GM18505 (cell line): ENCODE measurements around the gene JAG2.

Experiments used
- ATAC-seq: cut with Tn5 transposase; IDR thresholded peaks from one replicate; pipeline ENCODE4 v1.9.1; 2021; ENCODE audit not compliant: unreplicated experiment
- POLR2A ChIP-seq: IDR thresholded peaks from 4 replicates; pipeline ENCODE4 v1.6.1; 2011; ENCODE audit warnings: borderline replicate concordance; ENCODE audit not compliant: insufficient read depth, insufficient read length; ENCODE audit errors: extremely low read depth

The JAG2 gene

GRCh38 chr14:105207996-105208737 lies 39.6 kb upstream of the JAG2 start:
- no peak for TF ChIP-seq POLR2A
- ATAC-seq, result no peak

- ATAC-seq, result no peak
- TF ChIP-seq POLR2A, result no peak
These were observed 38.9 kb upstream of the JAG2 start for GRCh38 chr14:105207460-105207901.

- TF ChIP-seq POLR2A, result no peak
- ATAC-seq, result no peak
These were observed 38.3 kb upstream of the JAG2 start for GRCh38 chr14:105206873-105207272.

- no peak for ATAC-seq
- no peak for TF ChIP-seq POLR2A
These were observed 37.2 kb upstream of the JAG2 start for GRCh38 chr14:105205673-105206208.

GRCh38 chr14:105204931-105205672 lies 36.5 kb upstream of the JAG2 start:
- ATAC-seq, result no peak
- no peak for TF ChIP-seq POLR2A

- TF ChIP-seq POLR2A, result no peak
- ATAC-seq, result no peak
These were observed 35.8 kb upstream of the JAG2 start for GRCh38 chr14:105204206-105204930.

GRCh38 chr14:105203701-105204100 lies 35.1 kb upstream of the JAG2 start:
- no peak for TF ChIP-seq POLR2A
- ATAC-seq, result no peak

- no peak for TF ChIP-seq POLR2A
- no peak for ATAC-seq
These were observed 34.5 kb upstream of the JAG2 start for GRCh38 chr14:105203057-105203531.

- TF ChIP-seq POLR2A, result no peak
- ATAC-seq, result no peak
These were observed 33.4 kb upstream of the JAG2 start for GRCh38 chr14:105201925-105202513.

GRCh38 chr14:105201156-105201924 lies 32.8 kb upstream of the JAG2 start:
- TF ChIP-seq POLR2A, result no peak
- ATAC-seq, result no peak

- no peak for TF ChIP-seq POLR2A
- no peak for ATAC-seq
These were observed 32.1 kb upstream of the JAG2 start for GRCh38 chr14:105200641-105201040.

- no peak for TF ChIP-seq POLR2A
- ATAC-seq, result no peak
These were observed 31.5 kb upstream of the JAG2 start for GRCh38 chr14:105200074-105200473.
